DMS153 (cell line): ENCODE results near the gene MYOG.

ENCODE experiments used
- DNase-seq: peaks from one replicate; lab custom pipeline; 2025; lab: John Stamatoyannopoulos, UW

The MYOG gene

GRCh38 chr1:203090421-203091198, 4.8 kb upstream of the MYOG start:
- no peak for DNase-seq

GRCh38 chr1:203089651-203090045, 3.8 kb upstream of the MYOG start:
- no peak for DNase-seq

GRCh38 chr1:203089001-203089650, 3.3 kb upstream of the MYOG start:
- no peak for DNase-seq

GRCh38 chr1:203088441-203088840, 2.6 kb upstream of the MYOG start:
- no peak for DNase-seq

- no peak for DNase-seq
These were observed 1.4 kb upstream of the MYOG start for GRCh38 chr1:203086992-203087763.

- no peak for DNase-seq
These were observed 954 bp downstream of the MYOG start for GRCh38 chr1:203084588-203085527.

GRCh38 chr1:203083463-203083921, 2.3 kb downstream of the MYOG start:
- DNase-seq, result no peak

GRCh38 chr1:203082571-203083462, 3.0 kb downstream of the MYOG start:
- DNase-seq, result no peak

- DNase-seq, result no peak
These were observed 3.6 kb downstream of the MYOG start for GRCh38 chr1:203082231-203082505.

- no peak for DNase-seq
These were observed 4.2 kb downstream of the MYOG start for GRCh38 chr1:203081465-203082230.

GRCh38 chr1:203080456-203080855, 5.4 kb downstream of the MYOG start:
- DNase-seq, result no peak

GRCh38 chr1:203078478-203078877, 7.3 kb downstream of the MYOG start:
- no peak for DNase-seq

- no peak for DNase-seq
These were observed 7.9 kb downstream of the MYOG start for GRCh38 chr1:203077956-203078355.

- DNase-seq, result no peak
These were observed 8.4 kb downstream of the MYOG start for GRCh38 chr1:203077367-203077766.

GRCh38 chr1:203076031-203076511, 9.7 kb downstream of the MYOG start:
- no peak for DNase-seq

GRCh38 chr1:203075236-203076030, 10.4 kb downstream of the MYOG start:
- no peak for DNase-seq

GRCh38 chr1:203074610-203075009, 11.2 kb downstream of the MYOG start:
- no peak for DNase-seq

GRCh38 chr1:203073469-203073868, 12.3 kb downstream of the MYOG start:
- no peak for DNase-seq

GRCh38 chr1:203072911-203073310, 12.9 kb downstream of the MYOG start:
- no peak for DNase-seq
